SU-DHL-6 (cell line): ENCODE results near the gene ERGIC2.

ENCODE experiments used
- CTCF ChIP-seq: fragments of 200-600 bp; sonication (generic); IDR thresholded peaks from one replicate; pipeline ENCODE4 v1.5.1; 2017; ENCODE audit warnings: antibody characterized with exemption, mild to moderate bottlenecking, low read length, moderate library complexity; ENCODE audit not compliant: insufficient read depth, poor library complexity, severe bottlenecking
- EZH2phosphoT487 ChIP-seq: fragments of 200-600 bp; sonication (generic), shearing (Covaris generic); conservative IDR thresholded peaks from 2 replicates; pipeline ENCODE4 v1.6.1; 2018; ENCODE audit warnings: mild to moderate bottlenecking, antibody characterized with exemption, low read length, moderate library complexity, mixed read lengths

- TF ChIP-seq CTCF (no peak), EZH2phosphoT487 (no peak)
Measured at GRCh38 chr12:29376118-29376517, 4.9 kb downstream of the ERGIC2 start.
